Upper lobe of right lung (tissue), 1 donor: Measurements from ENCODE around the gene EPHB6. TPM values are rescaled to one million over a fixed set of nuclear protein-coding genes. Genes with fewer than 3 reads are reported as not detected.
A peak's percentile ranks its signal among the peaks of the same experiment; 100 is the strongest.

ENCODE experiments used
- ATAC-seq: fragments of 200-7000 bp; cut with Tn5 transposase; one replicate; pipeline ENCODE4 v1.9.1; 2020; ENCODE audit warnings: mild to moderate bottlenecking, moderate library complexity
- DNase-seq: peaks from one replicate; pipeline ENCODE4 v3.0.0-alpha.2; 2020
- H3K27ac ChIP-seq: fragments of 200-600 bp; one replicate; pipeline ENCODE4 v1.8.0; 2022
- H3K27me3 ChIP-seq: fragments of 200-600 bp; one replicate; pipeline ENCODE4 v1.8.0; 2022; ENCODE audit warnings: mild to moderate bottlenecking
- H3K36me3 ChIP-seq: fragments of 200-600 bp; one replicate; pipeline ENCODE4 v1.8.0; 2022
- H3K4me1 ChIP-seq: fragments of 200-600 bp; one replicate; pipeline ENCODE4 v1.8.0; 2022
- H3K4me3 ChIP-seq: fragments of 200-600 bp; one replicate; pipeline ENCODE4 v1.8.0; 2022; ENCODE audit warnings: mild to moderate bottlenecking
- H3K9me3 ChIP-seq: fragments of 200-600 bp; one replicate; pipeline ENCODE4 v1.8.0; 2022
- CTCF ChIP-seq: fragments of 200-600 bp; IDR thresholded peaks from one replicate; pipeline ENCODE4 v1.8.0; 2022; ENCODE audit warnings: antibody characterized with exemption
- intact Hi-C: fragments of 100-400 bp; cut with DNase I; formaldehyde crosslinking; loops from one replicate; pipeline ENCODE4 v1.11.0; 2022
- total RNA-seq: library from RNA; stranded (reverse); fragmentation: NEBNext Ultra II Directional; extraction: Animal tissue kit (Norgen Biotek cat#: 25700); gene quantifications from one replicate; pipeline ENCODE4 v1.2.1, GENCODE V29; 2021
- donor health status: DM: no; HTN: yes; CAD: no; lungs with severe emphysema.

EPHB6 gene
- total RNA-seq, 1 donor from 2014 or later, result 12.8 TPM

GRCh38 chr7:142863891-142864685 lies 9.2 kb downstream of the EPHB6 start:
- H3K27me3 ChIP-seq, result no peaks in the 10 kb centered on the region
- H3K4me1 ChIP-seq, result no peaks in the 10 kb centered on the region
- ATAC-seq, result no peak
- TF ChIP-seq CTCF, result no peak
- H3K27ac ChIP-seq, result no peak overlapping the region
- DNase-seq, result peak; percentile 59
- H3K9me3 ChIP-seq, result no peaks in the 10 kb centered on the region
- intact Hi-C loops, result no loop called here
- H3K4me3 ChIP-seq, result no peak overlapping the region
- H3K36me3 ChIP-seq, result no peaks in the 10 kb centered on the region

- Histone ChIP-seq H3K4me1 (no peaks in the 10 kb centered on the region), H3K27me3 (no peaks in the 10 kb centered on the region), H3K9me3 (no peaks in the 10 kb centered on the region), H3K4me3 (no peak overlapping the region), H3K36me3 (no peaks in the 10 kb centered on the region), H3K27ac (no peak overlapping the region)
- intact Hi-C loops, result no loop called here
- ATAC-seq (no peak), DNase-seq (no peak)
- no peak for TF ChIP-seq CTCF
These were observed 10.3 kb downstream of the EPHB6 start for GRCh38 chr7:142864980-142865747.

DNA sequence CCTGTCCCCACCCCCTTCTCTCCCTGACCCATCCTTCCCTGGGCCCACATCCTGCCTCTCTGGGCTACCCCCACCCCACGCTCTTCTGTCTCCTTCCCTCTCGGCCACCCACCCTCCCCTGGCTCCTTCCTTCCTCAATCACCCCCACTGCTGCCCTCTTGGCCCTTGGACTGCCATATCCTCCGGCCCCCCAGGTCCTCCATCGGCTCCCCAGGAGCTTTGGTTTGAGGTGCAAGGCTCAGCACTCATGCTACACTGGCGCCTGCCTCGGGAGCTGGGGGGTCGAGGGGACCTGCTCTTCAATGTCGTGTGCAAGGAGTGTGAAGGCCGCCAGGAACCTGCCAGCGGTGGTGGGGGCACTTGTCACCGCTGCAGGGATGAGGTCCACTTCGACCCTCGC lies 10.9 kb downstream of the EPHB6 start:
- intact Hi-C loops, result no loop called here
- H3K4me3 ChIP-seq, result no peak overlapping the region
- ATAC-seq (no peak), DNase-seq (no peak)
- no peaks in the 10 kb centered on the region for H3K27me3 ChIP-seq
- H3K27ac ChIP-seq, result no peak overlapping the region
- H3K9me3 ChIP-seq, result no peaks in the 10 kb centered on the region
- H3K36me3 ChIP-seq, result no peaks in the 10 kb centered on the region
- no peak for TF ChIP-seq CTCF
- H3K4me1 ChIP-seq, result no peaks in the 10 kb centered on the region

DNA sequence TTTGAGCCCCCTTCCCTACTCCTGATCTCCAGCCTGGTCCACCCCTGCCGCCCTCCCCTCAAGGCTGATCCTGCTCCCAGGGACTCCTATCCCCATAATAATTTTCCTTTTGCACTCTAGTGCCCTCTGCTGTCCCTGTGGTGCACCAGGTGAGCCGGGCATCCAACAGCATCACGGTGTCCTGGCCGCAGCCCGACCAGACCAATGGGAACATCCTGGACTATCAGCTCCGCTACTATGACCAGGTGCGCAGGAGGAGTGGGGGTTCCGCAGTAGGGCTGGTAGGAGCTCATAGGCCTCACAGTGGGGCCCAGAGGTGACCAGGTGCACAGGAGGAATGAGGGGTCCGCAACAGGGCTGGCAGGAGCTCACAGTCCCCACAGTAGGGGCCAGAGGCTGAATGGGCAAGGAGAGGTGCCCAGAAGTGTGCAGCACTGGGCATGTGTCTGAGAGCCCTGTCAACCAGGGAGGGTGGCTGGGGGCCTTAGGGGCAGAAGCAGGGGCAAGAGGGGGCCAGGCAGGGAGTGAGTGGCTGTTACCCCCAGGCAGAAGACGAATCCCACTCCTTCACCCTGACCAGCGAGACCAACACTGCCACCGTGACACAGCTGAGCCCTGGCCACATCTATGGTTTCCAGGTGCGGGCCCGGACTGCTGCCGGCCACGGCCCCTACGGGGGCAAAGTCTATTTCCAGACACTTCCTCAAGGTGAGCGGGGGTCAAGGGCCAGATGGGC lies 11.7 kb downstream of the EPHB6 start:
- H3K36me3 ChIP-seq, result no peaks in the 10 kb centered on the region
- no peaks in the 10 kb centered on the region for H3K27me3 ChIP-seq
- intact Hi-C loops, result no loop called here
- no peak overlapping the region for H3K4me3 ChIP-seq
- H3K9me3 ChIP-seq, result no peaks in the 10 kb centered on the region
- H3K27ac ChIP-seq, result no peak overlapping the region
- H3K4me1 ChIP-seq, result no peaks in the 10 kb centered on the region
- peak; percentile 51 for TF ChIP-seq CTCF
- ATAC-seq (peak; percentile 70), DNase-seq (no peak)

- H3K36me3 ChIP-seq, result no peaks in the 10 kb centered on the region
- no peak for TF ChIP-seq CTCF
These were observed 12.2 kb downstream of the EPHB6 start for GRCh38 chr7:142867097-142867378.

More at GRCh38 chr7:142867097-142867378, 12.2 kb downstream of the EPHB6 start:
- no peak for ATAC-seq
- Histone ChIP-seq H3K27me3 (no peaks in the 10 kb centered on the region), H3K27ac (no peak overlapping the region), H3K4me3 (no peak overlapping the region), H3K4me1 (no peaks in the 10 kb centered on the region), H3K9me3 (no peaks in the 10 kb centered on the region)
- intact Hi-C loops, result no loop called here
- no peak for DNase-seq
